GM18520 (cell line): Measurements from ENCODE around the gene SGCD.

Source experiments
- ATAC-seq: cut with Tn5 transposase; IDR thresholded peaks from one replicate; pipeline ENCODE4 v1.9.1; 2021; ENCODE audit not compliant: unreplicated experiment

Gene SGCD

GRCh38 chr5:156500755-156501154, 173.8 kb downstream of the SGCD start:
- ATAC-seq: no peak

DNA sequence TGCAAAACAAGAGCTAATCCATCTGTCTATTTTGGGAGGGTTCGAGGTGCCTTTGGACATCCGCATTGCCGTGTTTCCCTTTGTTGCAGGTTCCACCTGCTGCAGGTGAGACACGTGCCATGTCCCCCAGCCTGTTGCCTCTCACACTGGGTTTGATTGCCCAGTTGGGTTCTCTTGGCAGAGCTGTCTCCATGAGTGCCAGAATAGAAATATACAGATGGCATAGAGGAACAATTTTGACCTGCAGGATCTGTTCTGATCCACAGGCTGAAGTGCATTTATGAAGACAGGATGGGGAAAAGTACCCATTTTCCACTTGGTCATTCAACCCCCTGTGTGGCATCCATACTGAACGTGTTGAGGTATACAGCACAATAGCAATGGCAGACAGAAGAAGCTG, 178.1 kb downstream of the SGCD start:
- no peak for ATAC-seq

DNA sequence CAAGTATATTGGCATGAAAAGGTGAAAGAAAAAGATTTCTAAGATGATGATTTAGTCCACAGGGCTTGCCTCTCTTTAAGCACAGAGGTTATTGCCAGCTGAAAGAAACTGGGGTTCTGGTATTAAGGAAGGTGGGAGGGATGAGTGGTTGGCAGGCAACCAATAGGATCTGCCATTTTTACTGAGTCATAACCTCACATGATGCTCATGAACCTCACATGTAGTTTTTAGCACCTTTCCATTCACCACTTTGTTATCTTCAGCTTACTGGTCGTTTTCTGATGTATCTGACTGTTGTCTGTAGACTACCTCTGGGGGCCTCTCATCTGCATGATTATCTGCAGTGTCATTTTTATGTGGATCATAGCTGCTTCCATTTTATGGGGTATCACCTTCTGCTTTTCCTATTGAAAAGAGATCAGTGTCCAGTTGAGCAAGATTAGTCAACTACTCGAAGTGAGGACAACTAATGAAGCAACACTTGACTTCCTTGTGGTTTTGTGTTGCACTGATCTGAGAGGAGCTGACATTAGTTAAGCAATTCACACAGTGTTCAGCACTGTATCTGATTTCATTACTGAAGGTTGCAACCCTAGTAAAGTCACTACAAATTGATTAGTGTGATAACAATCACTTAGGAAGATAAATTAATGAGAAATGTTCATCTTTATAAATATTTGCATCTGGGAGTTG, 186.3 kb downstream of the SGCD start:
- ATAC-seq: no peak

DNA sequence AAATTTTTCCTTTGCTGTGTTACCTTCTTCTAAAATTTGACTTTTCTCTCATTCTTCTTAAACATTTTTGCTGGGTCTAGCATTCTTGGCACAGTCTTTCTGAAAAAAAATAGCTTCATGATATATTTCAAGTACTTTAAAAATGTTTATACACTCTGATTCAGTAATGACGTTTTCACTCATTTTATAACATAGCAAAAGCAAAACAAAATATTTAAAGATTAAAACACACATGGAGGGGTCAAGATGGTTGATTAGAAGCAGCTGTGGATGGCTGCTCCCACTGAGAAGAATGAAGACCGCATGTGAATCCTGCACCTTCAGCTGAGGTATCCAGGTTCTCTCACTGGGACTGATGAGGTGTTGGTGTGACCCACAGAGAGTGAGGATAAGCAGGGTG, 188.2 kb downstream of the SGCD start:
- ATAC-seq: no peak

DNA sequence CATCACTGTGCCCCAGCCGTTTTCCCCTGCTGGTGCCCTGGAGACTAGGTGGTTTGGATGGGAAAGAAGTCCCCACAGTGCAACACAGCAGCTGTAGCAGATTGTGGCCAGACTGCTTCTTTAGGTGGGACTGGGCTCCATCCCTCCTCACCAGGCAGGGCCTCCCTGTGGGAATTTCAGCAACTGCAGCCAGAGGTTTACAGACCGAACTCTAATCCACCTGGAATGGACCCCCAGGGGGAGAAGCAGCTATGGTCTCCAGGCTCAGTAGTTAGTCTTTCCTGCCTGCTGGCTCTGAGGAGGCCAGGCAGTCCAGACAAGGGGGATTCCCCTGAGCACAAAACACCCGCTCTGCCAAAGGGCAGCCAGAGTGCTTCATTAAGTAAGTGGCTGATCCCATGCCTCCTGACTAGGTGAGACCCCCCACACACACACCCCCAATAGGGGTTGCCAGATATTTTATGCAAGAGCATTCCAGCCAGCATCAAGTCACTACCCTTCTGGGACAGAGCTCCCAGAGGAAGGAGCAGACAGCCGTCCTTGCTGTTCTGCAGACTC, 188.9 kb downstream of the SGCD start:
- ATAC-seq: no peak

GRCh38 chr5:156522651-156523529, 195.9 kb downstream of the SGCD start:
- no peak for ATAC-seq

GRCh38 chr5:156523607-156524006, 196.6 kb downstream of the SGCD start:
- ATAC-seq: no peak

DNA sequence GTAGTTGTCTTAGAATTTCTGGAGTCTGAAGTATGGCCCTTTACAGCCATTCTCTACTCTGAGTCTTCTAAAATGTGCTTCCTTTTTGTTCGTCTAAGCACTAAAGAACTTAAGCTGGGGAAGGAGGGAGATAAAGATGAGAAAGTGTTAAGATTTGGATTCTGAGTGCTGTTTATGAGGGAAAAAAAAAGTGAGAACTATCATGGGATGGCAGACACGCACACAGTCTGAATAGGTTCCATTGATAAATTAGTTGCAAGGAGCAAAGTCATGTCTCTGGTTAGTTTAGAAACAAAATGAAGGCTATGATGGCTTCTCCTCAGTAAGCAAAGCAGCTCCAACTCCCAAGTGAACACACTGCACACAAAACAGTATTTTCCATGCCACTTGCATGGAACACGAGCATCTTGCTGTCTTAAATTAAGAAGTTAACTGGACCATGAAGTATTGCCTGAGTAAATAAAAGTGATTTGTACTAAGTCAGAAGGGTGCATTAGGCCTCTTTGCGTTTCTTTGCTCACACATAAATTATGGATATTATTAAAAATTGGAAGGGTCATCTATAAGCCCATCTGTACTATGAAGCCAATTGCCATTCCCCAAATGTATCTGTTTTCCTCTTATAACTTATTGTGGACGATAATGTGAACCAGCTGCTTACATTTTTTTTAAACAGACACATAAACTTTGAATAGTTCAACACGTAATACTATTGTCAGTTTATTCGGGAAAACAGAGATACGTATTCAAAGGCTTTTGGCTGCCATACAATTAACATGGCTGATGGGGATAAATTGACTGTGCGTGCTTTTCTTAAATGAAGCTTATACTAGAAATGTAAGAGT, 199.3 kb downstream of the SGCD start:
- ATAC-seq: no peak

GRCh38 chr5:156527611-156528010, 200.6 kb downstream of the SGCD start:
- no peak for ATAC-seq

DNA sequence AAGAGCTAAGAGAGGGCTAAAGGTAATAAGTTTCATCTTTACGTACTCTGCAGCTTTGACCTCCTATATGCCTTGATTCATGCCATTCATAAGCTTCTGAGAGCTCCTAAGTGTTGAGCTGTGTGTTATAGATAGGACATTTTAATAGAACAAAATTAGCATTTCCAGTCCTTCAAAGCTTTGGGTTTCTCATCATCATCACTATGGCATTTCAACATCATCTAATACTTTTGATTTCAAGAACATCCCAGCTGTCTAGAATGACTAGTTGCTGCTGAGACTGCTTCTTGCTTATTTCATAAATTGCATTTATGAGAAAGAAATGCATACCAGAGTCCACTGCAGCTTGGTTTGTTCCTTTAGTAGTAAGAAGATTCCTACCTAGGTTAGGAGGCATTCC, 201.7 kb downstream of the SGCD start:
- ATAC-seq: no peak

GRCh38 chr5:156529892-156530291, 202.9 kb downstream of the SGCD start:
- ATAC-seq: no peak

DNA sequence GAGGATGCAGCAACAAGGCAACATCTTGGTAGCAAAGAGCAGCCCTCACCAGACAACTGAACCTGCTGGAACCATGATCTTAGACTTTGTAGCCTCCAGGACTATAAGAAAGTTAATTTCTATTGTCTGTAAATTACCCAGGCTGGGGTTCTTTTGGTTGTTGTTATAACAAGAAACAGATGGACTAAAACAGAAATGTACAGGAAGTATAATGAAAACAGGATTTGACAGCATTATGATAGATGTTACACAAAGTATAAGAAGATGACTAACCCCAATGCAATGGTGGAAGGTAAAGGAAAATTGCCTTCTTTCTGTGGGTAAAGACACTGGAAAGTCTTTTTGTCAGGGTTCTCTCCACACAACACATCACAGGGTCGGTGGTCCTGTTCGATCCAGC, 204.2 kb downstream of the SGCD start:
- ATAC-seq: no peak

- ATAC-seq: no peak
Measured at GRCh38 chr5:156532921-156533320, 206.0 kb downstream of the SGCD start.

DNA sequence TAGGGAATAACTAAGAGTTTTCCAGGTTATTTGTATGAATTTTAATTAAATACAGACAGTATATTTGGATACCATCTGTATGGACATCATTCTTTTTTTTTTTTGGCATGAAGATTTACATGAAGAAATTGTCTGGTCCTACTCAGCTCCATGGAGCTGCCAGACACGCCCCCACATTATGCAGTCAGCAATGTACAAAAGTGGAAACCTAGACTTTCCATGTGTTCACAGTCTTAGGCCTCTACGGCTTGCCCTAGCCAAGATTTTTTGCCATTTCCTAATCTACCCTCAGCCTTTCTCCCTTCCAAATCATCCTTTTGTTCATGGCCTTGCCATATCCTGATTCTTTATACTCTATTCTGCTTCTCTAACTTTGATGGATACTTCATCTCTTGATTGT, 207.1 kb downstream of the SGCD start:
- ATAC-seq: no peak

DNA sequence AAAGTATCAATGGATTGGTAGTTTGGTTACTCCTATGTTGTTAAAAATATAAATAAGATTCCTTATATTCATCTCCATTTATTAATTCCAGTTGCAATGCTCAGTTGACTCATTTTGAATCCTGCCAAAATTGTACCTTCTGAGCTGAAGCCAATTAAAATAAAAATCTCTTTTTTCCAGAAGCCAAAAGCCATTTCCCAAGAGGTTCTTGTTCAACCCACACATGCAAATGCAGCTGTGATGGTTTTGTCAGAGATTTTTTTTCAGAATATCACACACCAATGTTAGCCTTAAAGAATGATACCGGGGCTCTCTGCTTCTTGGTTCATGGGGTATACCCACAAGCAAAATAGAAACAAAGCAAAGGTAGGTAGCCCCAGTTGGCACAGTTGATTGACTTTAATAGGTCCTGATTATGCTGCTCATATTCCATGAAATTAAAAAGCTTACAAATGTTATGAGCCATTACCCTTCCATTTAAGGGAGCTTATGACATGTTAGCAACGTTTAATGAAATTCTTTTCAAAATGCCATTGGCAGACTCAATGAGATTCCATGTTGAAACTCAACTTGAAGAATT, 208.0 kb downstream of the SGCD start:
- no peak for ATAC-seq

DNA sequence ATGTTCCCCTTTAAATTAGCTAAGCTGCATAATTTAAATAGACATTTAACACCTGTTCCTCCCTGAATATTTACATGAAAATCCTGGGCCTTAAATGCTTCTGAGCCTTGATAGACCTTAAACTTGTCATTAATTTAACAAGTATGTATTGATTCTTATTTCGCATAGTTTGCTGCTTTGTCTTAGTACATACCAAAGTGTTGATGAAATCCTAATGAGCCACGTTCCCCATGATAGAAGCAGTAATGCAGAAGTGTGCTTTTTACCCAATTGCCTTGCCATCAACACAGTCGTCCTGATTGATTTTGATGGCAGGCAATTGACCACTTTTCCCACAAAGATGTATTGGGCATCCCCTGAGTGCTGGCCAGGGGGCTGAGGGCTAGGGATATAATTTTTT, 213.5 kb downstream of the SGCD start:
- no peak for ATAC-seq

DNA sequence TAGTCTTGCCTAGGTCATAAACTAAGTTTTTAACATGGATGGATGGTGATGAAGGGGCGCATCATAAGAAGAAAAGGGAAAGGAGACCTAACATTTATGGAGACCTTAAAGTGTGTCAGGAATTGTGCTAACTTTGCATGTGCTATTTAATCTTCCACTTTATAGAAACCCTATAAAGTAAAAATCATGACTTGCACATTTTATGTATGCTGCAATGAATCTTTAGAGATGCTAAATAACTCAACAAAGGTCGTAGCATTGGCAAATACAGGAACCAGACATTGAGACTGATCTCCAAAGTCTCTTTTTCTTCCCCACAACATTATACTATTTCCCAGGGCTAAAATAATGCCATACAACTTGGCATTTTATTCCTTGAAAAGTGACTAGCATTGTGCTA, 214.6 kb downstream of the SGCD start:
- no peak for ATAC-seq

DNA sequence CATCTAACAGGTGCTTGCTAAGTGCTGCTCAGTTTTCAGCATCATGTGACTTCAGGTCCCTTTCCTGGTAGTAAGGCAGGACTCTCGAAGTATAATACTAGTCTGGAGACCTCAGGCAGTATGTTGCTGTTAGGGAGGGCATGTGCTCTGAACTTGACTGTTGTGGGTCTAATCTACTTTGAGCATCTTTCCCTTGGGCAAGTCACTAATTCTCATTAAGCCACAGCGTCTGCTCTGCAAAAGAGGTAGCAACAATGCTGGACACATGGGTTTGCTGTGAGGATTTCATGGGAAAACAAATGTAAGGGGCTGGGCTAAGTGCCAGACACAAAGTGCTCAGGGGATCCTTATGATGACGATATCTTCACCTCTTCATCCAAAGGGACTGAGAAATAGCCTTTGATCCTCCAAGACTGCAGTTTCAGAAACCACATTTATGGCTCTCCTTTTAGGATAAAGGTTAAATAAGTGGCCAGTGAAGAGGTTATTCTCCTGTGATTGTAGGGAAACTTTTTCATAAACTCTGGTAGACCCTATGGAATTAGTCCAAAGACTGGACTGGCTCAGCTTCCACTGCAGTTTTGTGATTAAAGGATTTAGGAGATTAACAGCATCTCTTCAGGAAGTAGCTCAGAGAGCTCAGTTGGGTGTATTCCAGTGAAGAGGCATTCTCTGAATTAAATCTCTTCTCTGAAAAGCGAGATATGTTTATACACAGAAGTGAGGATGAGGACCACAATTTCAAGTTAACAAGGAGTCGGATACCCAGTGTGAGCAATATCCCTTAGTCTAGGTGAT, 216.6 kb downstream of the SGCD start:
- no peak for ATAC-seq

GRCh38 chr5:156552855-156553358, 225.9 kb downstream of the SGCD start:
- ATAC-seq: no peak
